PC-3 (cell line): ENCODE results near the gene VILL. TPM values are rescaled to one million over a fixed set of nuclear protein-coding genes. Genes with fewer than 3 reads are reported as not detected.

Experiments
- ATAC-seq: fragments of 200-7000 bp; cut with Tn5 transposase; 2 replicates; pipeline ENCODE4 v1.9.1; 2020; ENCODE audit warnings: mild to moderate bottlenecking, moderate library complexity
- BruUV-seq: library from RNA; stranded (reverse); fragments of 400-500 nt; replicated peaks from 2 replicates; lab custom pipeline; 2021; lab: Mats Ljungman, UMichigan
- CTCF ChIA-PET: fragments of 300-600 bp; sonication (Branson Sonifier 250); formaldehyde crosslinking; loops from one replicate; lab custom pipeline; 2022; ENCODE audit warnings: antibody characterized with exemption; lab: Charles Lee
- POLR2A ChIA-PET: fragments of 300-600 bp; sonication (Branson Sonifier 250); formaldehyde crosslinking; loops from one replicate; lab custom pipeline; 2022; ENCODE audit warnings: antibody characterized with exemption; ENCODE audit not compliant: unreplicated experiment; lab: Charles Lee
- DNase-seq: peaks from one replicate; pipeline ENCODE4 v3.0.0-alpha.2; 2015
- H2AFZ ChIP-seq: fragments of 300-600 bp; sonication (generic); 2 replicates; pipeline ENCODE4 v1.6.0; 2016; ENCODE audit warnings: antibody characterized with exemption, low read length
- H3F3A ChIP-seq: fragments of 300-600 bp; sonication (generic); one replicate; pipeline ENCODE4 v1.6.0; 2017; ENCODE audit warnings: antibody characterized with exemption, low read length, control low read depth, mild to moderate bottlenecking; ENCODE audit not compliant: unreplicated experiment
- H3K27ac ChIP-seq: fragments of 300-600 bp; sonication (generic); 2 replicates; pipeline ENCODE4 v1.5.1; 2016; ENCODE audit warnings: mild to moderate bottlenecking, low read length
- H3K27me3 ChIP-seq: fragments of 300-600 bp; sonication (generic); 2 replicates; pipeline ENCODE4 v1.6.1; 2016; ENCODE audit warnings: low read length, mixed read lengths
- H3K36me3 ChIP-seq: fragments of 300-600 bp; sonication (generic); 2 replicates; pipeline ENCODE4 v1.6.1; 2016; ENCODE audit warnings: low read depth, mixed run types, low read length, mixed read lengths
- H3K4me1 ChIP-seq: fragments of 300-600 bp; sonication (generic); 2 replicates; pipeline ENCODE4 v1.5.1; 2016; ENCODE audit warnings: low read length; ENCODE audit not compliant: insufficient read depth
- H3K4me2 ChIP-seq: fragments of 300-600 bp; sonication (generic); 2 replicates; pipeline ENCODE4 v1.6.0; 2016; ENCODE audit warnings: low read length
- H3K4me3 ChIP-seq: fragments of 300-600 bp; sonication (generic); 2 replicates; pipeline ENCODE4 v1.5.1; 2016; ENCODE audit warnings: mild to moderate bottlenecking, low read length, mixed read lengths
- H3K79me2 ChIP-seq: fragments of 300-600 bp; sonication (generic); 2 replicates; pipeline ENCODE4 v1.6.1; 2017; ENCODE audit warnings: low read length, mixed read lengths
- H3K9ac ChIP-seq: fragments of 300-600 bp; sonication (generic); 2 replicates; pipeline ENCODE4 v1.6.0; 2016; ENCODE audit warnings: mild to moderate bottlenecking, low read length
- H3K9me2 ChIP-seq: fragments of 300-600 bp; sonication (generic); replicated peaks from 2 replicates; pipeline ENCODE4 v1.6.1; 2016; ENCODE audit warnings: mixed run types, low read length, mixed read lengths
- H3K9me3 ChIP-seq: fragments of 300-600 bp; sonication (generic); 2 replicates; pipeline ENCODE4 v1.6.1; 2016; ENCODE audit warnings: low read length, mixed read lengths
- H4K20me1 ChIP-seq: fragments of 300-600 bp; sonication (generic); 2 replicates; pipeline ENCODE4 v1.6.1; 2016; ENCODE audit warnings: low read length, mixed read lengths
- EZH2 ChIP-seq: fragments of 300-600 bp; sonication (generic); IDR thresholded peaks from one replicate; pipeline ENCODE4 v1.6.1; 2017; ENCODE audit warnings: antibody characterized with exemption, mild to moderate bottlenecking, low read length; ENCODE audit not compliant: unreplicated experiment
- EZH2phosphoT487 ChIP-seq: fragments of 300-600 bp; sonication (generic); IDR thresholded peaks from 2 replicates; pipeline ENCODE4 v1.6.1; 2018; ENCODE audit warnings: mild to moderate bottlenecking, antibody characterized with exemption, low read length, borderline replicate concordance
- intact Hi-C: fragments of 100-400 bp; cut with micrococcal nuclease; formaldehyde crosslinking; loops from 2 replicates; pipeline ENCODE4 v1.9.0; 2023
- total RNA-seq: library from RNA; depleted of rRNA; stranded (reverse); fragments of >200 nt; gene quantifications from 2 replicates; pipeline ENCODE4 v1.2.3, GENCODE V29; 2014
- TF ChIP-seq, protein P1 (sequence below): fragments of 300-600 bp; sonication (generic); conservative IDR thresholded peaks from 2 replicates; pipeline ENCODE4 v1.5.1; 2017; ENCODE audit warnings: antibody characterized with exemption, low read depth, mild to moderate bottlenecking, low read length

VILL gene
- total RNA-seq, 1 experiment from 2014 or later: 0.44 TPM

DNA sequence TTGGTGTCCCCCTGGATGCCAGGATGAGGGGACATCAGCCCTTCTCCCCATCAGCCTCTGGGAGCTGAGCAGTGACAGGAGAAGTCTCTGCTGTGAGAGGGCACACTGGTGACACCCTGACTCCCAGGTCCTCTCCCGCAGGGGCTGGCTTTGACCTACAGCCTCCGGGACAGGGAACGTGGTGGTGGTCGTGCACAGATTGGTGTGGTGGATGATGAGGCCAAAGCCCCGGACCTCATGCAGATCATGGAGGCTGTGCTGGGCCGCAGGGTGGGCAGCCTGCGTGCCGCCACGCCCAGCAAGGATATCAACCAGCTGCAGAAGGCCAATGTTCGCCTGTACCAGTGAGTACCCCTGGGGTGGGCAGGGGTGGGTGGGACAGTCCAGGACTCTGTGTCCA lies 6.8 kb downstream of the VILL start:
- no peaks in the 10 kb centered on the region for H3K36me3 ChIP-seq
- H2AFZ ChIP-seq: no peak overlapping the region
- H3K4me3 ChIP-seq: no peak overlapping the region
- no peak overlapping the region for H3K4me2 ChIP-seq
- no peaks in the 10 kb centered on the region for H3K79me2 ChIP-seq
- H3K27ac ChIP-seq: no peak overlapping the region
- CTCF ChIA-PET: interaction anchor here (0.5 to 1.1 kb wide), 10 partner anchors 8 to 661 kb away, joined by 3 to 35 read pairs (median 4); no protein-coding TSS in a partner anchor
- H3K4me1 ChIP-seq: peaks cover 17% of the 10 kb centered on the region
- POLR2A ChIA-PET: no interaction called here
- DNase-seq: no peak
- H3K27me3 ChIP-seq: no peaks in the 10 kb centered on the region
- no TSS peak for BruUV-seq
- no peak for TF ChIP-seq EZH2phosphoT487
- TF ChIP-seq, protein P1, sequence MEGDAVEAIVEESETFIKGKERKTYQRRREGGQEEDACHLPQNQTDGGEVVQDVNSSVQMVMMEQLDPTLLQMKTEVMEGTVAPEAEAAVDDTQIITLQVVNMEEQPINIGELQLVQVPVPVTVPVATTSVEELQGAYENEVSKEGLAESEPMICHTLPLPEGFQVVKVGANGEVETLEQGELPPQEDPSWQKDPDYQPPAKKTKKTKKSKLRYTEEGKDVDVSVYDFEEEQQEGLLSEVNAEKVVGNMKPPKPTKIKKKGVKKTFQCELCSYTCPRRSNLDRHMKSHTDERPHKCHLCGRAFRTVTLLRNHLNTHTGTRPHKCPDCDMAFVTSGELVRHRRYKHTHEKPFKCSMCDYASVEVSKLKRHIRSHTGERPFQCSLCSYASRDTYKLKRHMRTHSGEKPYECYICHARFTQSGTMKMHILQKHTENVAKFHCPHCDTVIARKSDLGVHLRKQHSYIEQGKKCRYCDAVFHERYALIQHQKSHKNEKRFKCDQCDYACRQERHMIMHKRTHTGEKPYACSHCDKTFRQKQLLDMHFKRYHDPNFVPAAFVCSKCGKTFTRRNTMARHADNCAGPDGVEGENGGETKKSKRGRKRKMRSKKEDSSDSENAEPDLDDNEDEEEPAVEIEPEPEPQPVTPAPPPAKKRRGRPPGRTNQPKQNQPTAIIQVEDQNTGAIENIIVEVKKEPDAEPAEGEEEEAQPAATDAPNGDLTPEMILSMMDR: no peak
- no peak for TF ChIP-seq EZH2
- H3K9ac ChIP-seq: no peak overlapping the region
- no peaks in the 10 kb centered on the region for H3F3A ChIP-seq
- no peaks in the 10 kb centered on the region for H3K9me2 ChIP-seq
- H4K20me1 ChIP-seq: no peaks in the 10 kb centered on the region
- intact Hi-C loops: no loop called here
- no peak for ATAC-seq
- no peaks in the 10 kb centered on the region for H3K9me3 ChIP-seq

- Histone ChIP-seq H3K79me2 (no peaks in the 10 kb centered on the region), H3K9me2 (no peaks in the 10 kb centered on the region), H3K27me3 (no peaks in the 10 kb centered on the region), H3K36me3 (no peaks in the 10 kb centered on the region), H3K9ac (no peak overlapping the region), H3K4me2 (no peak overlapping the region), H3F3A (no peaks in the 10 kb centered on the region), H4K20me1 (no peaks in the 10 kb centered on the region), H2AFZ (no peak overlapping the region), H3K9me3 (no peaks in the 10 kb centered on the region), H3K27ac (no peak overlapping the region), H3K4me3 (no peak overlapping the region), H3K4me1 (peaks cover 11% of the 10 kb centered on the region)
- no peak for ATAC-seq
- BruUV-seq: no TSS peak
- POLR2A ChIA-PET: no interaction called here
- intact Hi-C loops: no loop called here
- TF ChIP-seq EZH2 (no peak), EZH2phosphoT487 (no peak)
- TF ChIP-seq, protein P1: no peak
- DNase-seq: no peak
- CTCF ChIA-PET: no interaction called here
These were observed 7.3 kb downstream of the VILL start for GRCh38 chr3:37997791-37998370.

DNA sequence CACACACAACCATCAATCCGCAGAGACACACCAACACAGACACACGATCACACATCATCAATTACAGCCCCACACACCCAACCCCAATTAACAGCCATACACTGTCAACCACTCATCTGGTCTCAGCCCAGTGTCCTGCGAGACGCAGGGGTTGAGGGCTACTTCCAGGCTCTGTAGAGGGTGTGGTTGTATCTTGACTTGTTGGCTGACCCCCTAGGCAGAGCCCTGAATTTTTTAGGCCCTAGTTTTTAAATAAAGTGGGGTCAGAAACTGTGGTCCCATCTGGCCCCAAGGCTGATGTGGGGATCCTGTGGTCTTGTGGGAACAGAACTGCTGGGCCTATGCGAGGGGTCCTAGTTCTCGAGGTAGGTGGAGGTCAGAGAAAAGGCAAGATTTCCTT lies 9.2 kb downstream of the VILL start:
- no peak overlapping the region for H3K4me3 ChIP-seq
- H3K9me2 ChIP-seq: no peaks in the 10 kb centered on the region
- ChIA-PET CTCF (no interaction called here), POLR2A (no interaction called here)
- no peak overlapping the region for H3K27ac ChIP-seq
- no peak overlapping the region for H2AFZ ChIP-seq
- TF ChIP-seq, protein P1: no peak
- TF ChIP-seq EZH2: no peak
- TF ChIP-seq EZH2phosphoT487: no peak
- no peaks in the 10 kb centered on the region for H4K20me1 ChIP-seq
- no peak overlapping the region for H3K9ac ChIP-seq
- BruUV-seq: no TSS peak
- H3K79me2 ChIP-seq: no peaks in the 10 kb centered on the region
- H3K9me3 ChIP-seq: no peaks in the 10 kb centered on the region
- peaks cover 22% of the 10 kb centered on the region for H3K4me1 ChIP-seq
- intact Hi-C loops: loop anchor here (10.0 kb wide), 2 partner anchors 455 to 485 kb away; partner anchors contain the start of gene ACVR2B
- no peaks in the 10 kb centered on the region for H3K27me3 ChIP-seq
- ATAC-seq (no peak), DNase-seq (no peak)
- H3F3A ChIP-seq: no peaks in the 10 kb centered on the region
- H3K36me3 ChIP-seq: no peaks in the 10 kb centered on the region
- no peak overlapping the region for H3K4me2 ChIP-seq
